Measurements from ENCODE around the gene EGF. TPM values are rescaled to one million over a fixed set of nuclear protein-coding genes. Genes with fewer than 3 reads are reported as not detected.

EGF gene
- total and polyA plus RNA-seq, 12 donors = 0.07 to 1.6 (median 0.24) TPM; not detected in 4

GRCh38 chr4:109939190-109939589 lies 26.5 kb downstream of the EGF start:
- H3K27ac ChIP-seq = no peak overlapping the region
- no peaks in the 10 kb centered on the region for H3K27me3 ChIP-seq
- no peak for DNase-seq
- WGBS, 4 donors = 74 to 93% (median 82%) methylated on average over 5 to 7 of the region's 7 CpGs
- intact Hi-C loops (cut with DNase I) = no loop called here
- no peaks in the 10 kb centered on the region for H3K9me3 ChIP-seq (replicated peaks in 1 of 3)
- H3K4me1 ChIP-seq (replicated peaks in 1 of 2) = no peaks in the 10 kb centered on the region
- H3K4me3 ChIP-seq = no peak overlapping the region
- TF ChIP-seq CTCF (IDR thresholded peaks at IDR 0.05) = no peak
- TF ChIP-seq POLR2A (IDR thresholded peaks at IDR 0.05) = no peak
- H3K36me3 ChIP-seq (replicated peaks in 1 of 2) = no peaks in the 10 kb centered on the region

- DNase-seq = no peak
- no peaks in the 10 kb centered on the region for H3K4me1 ChIP-seq (replicated peaks in 1 of 2)
- 58 to 62% (median 60%) methylated on average over 4 of the region's 4 CpGs for WGBS, 4 donors
- intact Hi-C loops (cut with DNase I) = no loop called here
- H3K27me3 ChIP-seq = no peaks in the 10 kb centered on the region
- TF ChIP-seq CTCF (IDR thresholded peaks at IDR 0.05) (no peak), POLR2A (IDR thresholded peaks at IDR 0.05) (no peak)
- no peak overlapping the region for H3K27ac ChIP-seq
- no peak overlapping the region for H3K4me3 ChIP-seq
- H3K9me3 ChIP-seq (replicated peaks in 1 of 3) = no peaks in the 10 kb centered on the region
- H3K36me3 ChIP-seq (replicated peaks in 1 of 2) = no peaks in the 10 kb centered on the region
These were observed 29.7 kb downstream of the EGF start for GRCh38 chr4:109942292-109942926.

GRCh38 chr4:109943745-109944144 lies 31.1 kb downstream of the EGF start:
- WGBS, 4 donors = 75 to 84% (median 78%) methylated on average over 2 of the region's 2 CpGs
- Histone ChIP-seq H3K36me3 (replicated peaks in 1 of 2) (no peaks in the 10 kb centered on the region), H3K27me3 (no peaks in the 10 kb centered on the region), H3K4me3 (no peak overlapping the region), H3K27ac (no peak overlapping the region), H3K9me3 (replicated peaks in 1 of 3) (no peaks in the 10 kb centered on the region), H3K4me1 (replicated peaks in 1 of 2) (no peaks in the 10 kb centered on the region)
- intact Hi-C loops (cut with DNase I) = no loop called here
- no peak for DNase-seq
- TF ChIP-seq POLR2A (IDR thresholded peaks at IDR 0.05) (no peak), CTCF (IDR thresholded peaks at IDR 0.05) (no peak)

GRCh38 chr4:109944591-109944990 lies 31.9 kb downstream of the EGF start:
- Histone ChIP-seq H3K27me3 (no peaks in the 10 kb centered on the region), H3K9me3 (replicated peaks in 1 of 3) (no peaks in the 10 kb centered on the region), H3K27ac (no peak overlapping the region), H3K4me1 (replicated peaks in 1 of 2) (no peaks in the 10 kb centered on the region), H3K4me3 (no peak overlapping the region), H3K36me3 (replicated peaks in 1 of 2) (no peaks in the 10 kb centered on the region)
- TF ChIP-seq CTCF (IDR thresholded peaks at IDR 0.05) = no peak
- no peak for TF ChIP-seq POLR2A (IDR thresholded peaks at IDR 0.05)
- DNase-seq = no peak
- WGBS, 4 donors = 51 to 77% (median 64%) methylated on average over 2 of the region's 2 CpGs
- intact Hi-C loops (cut with DNase I) = no loop called here
